Measurements from ENCODE around the gene PLCB2. TPM values are rescaled to one million over a fixed set of nuclear protein-coding genes. Genes with fewer than 3 reads are reported as not detected.

PLCB2 gene
- total RNA-seq, 1 experiment from 2014 or later, result 1.7 TPM

GRCh38 chr15:40317580-40317979, 9.8 kb upstream of the PLCB2 start:
- ChIA-PET POLR2A (interaction anchor here (0.6 kb wide), 1 partner anchor 84 kb away, joined by 3 read pairs; no protein-coding TSS in a partner anchor), CTCF (no interaction called here)
- Histone ChIP-seq H3K27me3 (ENCODE audit: control insufficient read depth, insufficient read depth, low read length) (no peaks in the 10 kb centered on the region), H3K36me3 (ENCODE audit: control insufficient read depth, insufficient read depth, low read length) (no peaks in the 10 kb centered on the region), H3K27ac (ENCODE audit: low read length) (no peak overlapping the region), H3K9me3 (ENCODE audit: control insufficient read depth, insufficient read depth, low read depth, low read length) (no peaks in the 10 kb centered on the region), H3K4me3 (ENCODE audit: low read depth in 2 of 2, low read length in 2 of 2) (no peak overlapping the region), H3K4me1 (ENCODE audit: control insufficient read depth, insufficient read depth, low read length) (no peaks in the 10 kb centered on the region; the same call in 1 of the 2 replicates)
- ATAC-seq (no peak), DNase-seq (ENCODE audit: low read depth, low spot score) (no peak)
- in situ Hi-C loops (cut with HindIII; ENCODE audit: low pct_unique_long_range_greater_than_20kb, low sequenced_read_pairs) (no loop called here), intact Hi-C loops (cut with micrococcal nuclease; ENCODE audit: unreplicated experiment) (no loop called here)
- BruUV-seq (replicated peaks), result no TSS peak
- no peak for TF ChIP-seq TCF7L2 (IDR thresholded peaks at IDR 0.05; ENCODE audit: low read depth, low read length)
- TF ChIP-seq SIN3A (IDR thresholded peaks at IDR 0.05; ENCODE audit: borderline replicate concordance, insufficient read depth, low read depth, low read length), result no peak
- no peak for TF ChIP-seq CTCF (IDR thresholded peaks at IDR 0.05)
- no peak for TF ChIP-seq POLR2AphosphoS5 (IDR thresholded peaks at IDR 0.05; ENCODE audit: low read depth, low read length)

- intact Hi-C loops (cut with micrococcal nuclease; ENCODE audit: unreplicated experiment), result no loop called here
- H3K4me3 ChIP-seq (ENCODE audit: low read depth in 2 of 2, low read length in 2 of 2), result no peak overlapping the region
- no peaks in the 10 kb centered on the region for H3K36me3 ChIP-seq (ENCODE audit: control insufficient read depth, insufficient read depth, low read length)
- DNase-seq (ENCODE audit: low read depth, low spot score) (no peak), ATAC-seq (no peak)
- no peak overlapping the region for H3K27ac ChIP-seq (ENCODE audit: low read length)
- H3K4me1 ChIP-seq (ENCODE audit: control insufficient read depth, insufficient read depth, low read length), result no peaks in the 10 kb centered on the region
- TF ChIP-seq CTCF (IDR thresholded peaks at IDR 0.05) (no peak), REST (IDR thresholded peaks at IDR 0.05; ENCODE audit: insufficient read depth in 1 of 2, low read depth in 2 of 2, low read length in 1 of 2) (no peak), SIN3A (IDR thresholded peaks at IDR 0.05; ENCODE audit: borderline replicate concordance, insufficient read depth, low read depth, low read length) (no peak), TCF7L2 (IDR thresholded peaks at IDR 0.05; ENCODE audit: low read depth, low read length) (no peak)
- H3K9me3 ChIP-seq (ENCODE audit: control insufficient read depth, insufficient read depth, low read depth, low read length), result no peaks in the 10 kb centered on the region
- no peaks in the 10 kb centered on the region for H3K27me3 ChIP-seq (ENCODE audit: control insufficient read depth, insufficient read depth, low read length)
- in situ Hi-C loops (cut with HindIII; ENCODE audit: low pct_unique_long_range_greater_than_20kb, low sequenced_read_pairs), result no loop called here
- ChIA-PET CTCF (no interaction called here), POLR2A (no interaction called here)
- BruUV-seq (replicated peaks), result no TSS peak
Observed at GRCh38 chr15:40316931-40317330, 9.2 kb upstream of the PLCB2 start.

Measured in Panc1 (cell line).